CD4-positive, alpha-beta T cell (primary cell): ENCODE data around the gene ZC3H10. TPM values are rescaled to one million over a fixed set of nuclear protein-coding genes. Genes with fewer than 3 reads are reported as not detected.
"Not testable (repeated sequence)": the region's sequence is repeated elsewhere in the genome, so short reads cannot be mapped to it uniquely, and the experiment has no call there.

Experiments used
- ATAC-seq: fragments of 200-7000 bp; cut with Tn5 transposase; one replicate; pipeline ENCODE4 v1.10.0; 2022; ENCODE audit warnings: mild to moderate bottlenecking; ENCODE audit not compliant: poor library complexity
- CTCF ChIA-PET: fragments of 350-600 bp; sonication (Branson Sonifier 250); formaldehyde crosslinking; loops from one replicate; lab custom pipeline; 2021; ENCODE audit warnings: antibody characterized with exemption, inconsistent platforms; lab: Charles Lee
- POLR2A ChIA-PET: fragments of 350-600 bp; sonication (Branson Sonifier 250); formaldehyde crosslinking; loops from one replicate; lab custom pipeline; 2021; ENCODE audit warnings: antibody characterized with exemption, inconsistent platforms; lab: Charles Lee
- DNase-seq, 14 experiments: peaks; one replicate each; pipeline ENCODE4 v3.0.0-alpha.2; 2013 to 2020; ENCODE audit warnings: mixed read lengths in 2 of 14
- H3K27ac ChIP-seq, 2 donors: one replicate each; pipeline versions ENCODE4 v1.5.1 to v1.7.0; 2013; ENCODE audit warnings: low read length in 2 of 2, low read depth in 1 of 2, mild to moderate bottlenecking in 1 of 2
- H3K27me3 ChIP-seq, 2 experiments: 1 replicate in 1 of 2; 2 replicates in 1 of 2; pipeline versions ENCODE4 v1.6.1 to v1.7.0; 2013; ENCODE audit warnings: low read length in 2 of 2, control low read depth in 1 of 2, mild to moderate bottlenecking in 1 of 2, moderate library complexity in 1 of 2; ENCODE audit not compliant: insufficient read depth in 2 of 2, control insufficient read depth in 1 of 2
- H3K36me3 ChIP-seq: one replicate; pipeline ENCODE4 v1.6.1; 2013; ENCODE audit warnings: low read length, control low read depth; ENCODE audit not compliant: insufficient read depth
- H3K4me1 ChIP-seq: one replicate; pipeline ENCODE4 v1.6.1; 2013; ENCODE audit warnings: low read length, control low read depth; ENCODE audit not compliant: insufficient read depth
- H3K4me3 ChIP-seq: one replicate; pipeline ENCODE4 v1.5.1; 2013; ENCODE audit warnings: mild to moderate bottlenecking, low read length, moderate library complexity
- H3K9me3 ChIP-seq, 2 experiments: 1 replicate in 1 of 2; 2 replicates in 1 of 2; pipeline versions ENCODE4 v1.6.1 to v1.7.0; 2013; ENCODE audit warnings: low read length in 2 of 2, mild to moderate bottlenecking in 2 of 2, control low read depth in 1 of 2, moderate library complexity in 1 of 2; ENCODE audit not compliant: control insufficient read depth in 1 of 2, insufficient read depth in 1 of 2
- H3K27ac Mint-ChIP-seq: one replicate; pipeline ENCODE4 v1.8.0; 2020; ENCODE audit warnings: mixed read lengths
- H3K27me3 Mint-ChIP-seq: one replicate; pipeline ENCODE4 v1.8.0; 2021; ENCODE audit warnings: mixed read lengths
- H3K36me3 Mint-ChIP-seq: one replicate; pipeline ENCODE4 v1.8.0; 2021; ENCODE audit warnings: low read depth, mixed read lengths
- H3K4me1 Mint-ChIP-seq: one replicate; pipeline ENCODE4 v1.8.0; 2021; ENCODE audit warnings: low read depth, mixed read lengths
- H3K4me3 Mint-ChIP-seq: one replicate; pipeline ENCODE4 v1.8.0; 2020; ENCODE audit warnings: mild to moderate bottlenecking, mixed read lengths
- H3K9me3 Mint-ChIP-seq: one replicate; pipeline ENCODE4 v1.8.0; 2020; ENCODE audit warnings: mixed read lengths
- intact Hi-C, 2 experiments: fragments of 100-400 bp; cut with DNase I in 1 of 2; cut with micrococcal nuclease in 1 of 2; formaldehyde crosslinking; loops; one replicate each; pipeline versions ENCODE4 v1.15.1 to v1.9.0; 2023 to 2025; cut with DNase I, micrococcal nuclease
- total RNA-seq, 174 experiments: library from RNA in 2 of 174; stranded (reverse) in 2 of 174; gene quantifications; one replicate each; pipeline ENCODE4 v1.2.3 and lab custom pipeline; 2021 to 2026
- TF ChIP-seq, protein P1 (sequence below): fragments of 200-600 bp; IDR thresholded peaks from one replicate; pipeline ENCODE4 v1.8.0; 2022; ENCODE audit warnings: antibody characterized with exemption, mild to moderate bottlenecking

ZC3H10 gene
- total RNA-seq, 2 experiments from 2014 or later: 6.3 to 8.9 TPM

DNA sequence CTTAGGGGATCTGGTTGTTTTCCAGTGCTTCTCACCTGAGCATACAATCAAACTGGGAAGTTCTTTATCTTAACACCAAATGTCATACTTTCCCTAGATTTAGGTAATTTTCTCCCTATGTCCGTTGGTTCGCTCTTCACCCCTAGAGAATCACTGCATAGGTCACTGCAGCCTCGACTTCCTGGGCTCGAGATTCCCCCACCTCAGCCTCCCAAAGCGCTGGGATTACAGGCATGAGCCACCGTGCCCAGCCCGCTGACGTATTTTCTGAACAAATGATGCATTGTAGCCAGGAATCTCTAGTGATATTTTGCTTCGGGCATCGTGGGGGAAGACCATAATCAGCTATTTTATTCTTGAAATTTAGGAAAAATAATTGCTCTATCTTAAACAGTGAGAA is 2.7 kb upstream of the ZC3H10 start:
- H3K36me3 ChIP-seq: peaks cover 36% of the 10 kb centered on the region
- no peaks in the 10 kb centered on the region for H3K9me3 Mint-ChIP-seq
- peak overlapping the region; percentile 97 for H3K4me3 Mint-ChIP-seq
- H3K4me1 ChIP-seq: peaks cover 35% of the 10 kb centered on the region
- peak overlapping the region; percentile 94 for H3K27ac Mint-ChIP-seq
- H3K27me3 Mint-ChIP-seq: no peaks in the 10 kb centered on the region
- peak overlapping the region; percentile 73 for H3K4me3 ChIP-seq
- H3K36me3 Mint-ChIP-seq: peaks cover 69% of the 10 kb centered on the region
- H3K27me3 ChIP-seq: no peaks in the 10 kb centered on the region
- H3K9me3 ChIP-seq: no peaks in the 10 kb centered on the region
- CTCF ChIA-PET: interaction anchor here (0.9 to 3.5 kb wide), 3 partner anchors 11 to 68 kb away, joined by 3 to 19 read pairs (median 4); no protein-coding TSS in a partner anchor
- intact Hi-C loops: loop anchor here (5.0 to 10.0 kb wide), 3 partner anchors 37 to 479 kb away; partner anchors contain the start of genes PYM1 (in 2 of the 2) and MYL6B (in 1 of the 2)
- DNase-seq (no peak), ATAC-seq (no peak)
- peaks cover 28% of the 10 kb centered on the region for H3K4me1 Mint-ChIP-seq
- TF ChIP-seq, protein P1, sequence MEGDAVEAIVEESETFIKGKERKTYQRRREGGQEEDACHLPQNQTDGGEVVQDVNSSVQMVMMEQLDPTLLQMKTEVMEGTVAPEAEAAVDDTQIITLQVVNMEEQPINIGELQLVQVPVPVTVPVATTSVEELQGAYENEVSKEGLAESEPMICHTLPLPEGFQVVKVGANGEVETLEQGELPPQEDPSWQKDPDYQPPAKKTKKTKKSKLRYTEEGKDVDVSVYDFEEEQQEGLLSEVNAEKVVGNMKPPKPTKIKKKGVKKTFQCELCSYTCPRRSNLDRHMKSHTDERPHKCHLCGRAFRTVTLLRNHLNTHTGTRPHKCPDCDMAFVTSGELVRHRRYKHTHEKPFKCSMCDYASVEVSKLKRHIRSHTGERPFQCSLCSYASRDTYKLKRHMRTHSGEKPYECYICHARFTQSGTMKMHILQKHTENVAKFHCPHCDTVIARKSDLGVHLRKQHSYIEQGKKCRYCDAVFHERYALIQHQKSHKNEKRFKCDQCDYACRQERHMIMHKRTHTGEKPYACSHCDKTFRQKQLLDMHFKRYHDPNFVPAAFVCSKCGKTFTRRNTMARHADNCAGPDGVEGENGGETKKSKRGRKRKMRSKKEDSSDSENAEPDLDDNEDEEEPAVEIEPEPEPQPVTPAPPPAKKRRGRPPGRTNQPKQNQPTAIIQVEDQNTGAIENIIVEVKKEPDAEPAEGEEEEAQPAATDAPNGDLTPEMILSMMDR: no peak
- peak overlapping the region; percentile 75 to 90 for H3K27ac ChIP-seq
- POLR2A ChIA-PET: interaction anchor here (0.7 to 6.1 kb wide), 9 partner anchors 8 to 386 kb away, joined by 3 to 233 read pairs (median 22); partner anchors contain the start of genes ESYT1, PA2G4 and RAB5B

DNA sequence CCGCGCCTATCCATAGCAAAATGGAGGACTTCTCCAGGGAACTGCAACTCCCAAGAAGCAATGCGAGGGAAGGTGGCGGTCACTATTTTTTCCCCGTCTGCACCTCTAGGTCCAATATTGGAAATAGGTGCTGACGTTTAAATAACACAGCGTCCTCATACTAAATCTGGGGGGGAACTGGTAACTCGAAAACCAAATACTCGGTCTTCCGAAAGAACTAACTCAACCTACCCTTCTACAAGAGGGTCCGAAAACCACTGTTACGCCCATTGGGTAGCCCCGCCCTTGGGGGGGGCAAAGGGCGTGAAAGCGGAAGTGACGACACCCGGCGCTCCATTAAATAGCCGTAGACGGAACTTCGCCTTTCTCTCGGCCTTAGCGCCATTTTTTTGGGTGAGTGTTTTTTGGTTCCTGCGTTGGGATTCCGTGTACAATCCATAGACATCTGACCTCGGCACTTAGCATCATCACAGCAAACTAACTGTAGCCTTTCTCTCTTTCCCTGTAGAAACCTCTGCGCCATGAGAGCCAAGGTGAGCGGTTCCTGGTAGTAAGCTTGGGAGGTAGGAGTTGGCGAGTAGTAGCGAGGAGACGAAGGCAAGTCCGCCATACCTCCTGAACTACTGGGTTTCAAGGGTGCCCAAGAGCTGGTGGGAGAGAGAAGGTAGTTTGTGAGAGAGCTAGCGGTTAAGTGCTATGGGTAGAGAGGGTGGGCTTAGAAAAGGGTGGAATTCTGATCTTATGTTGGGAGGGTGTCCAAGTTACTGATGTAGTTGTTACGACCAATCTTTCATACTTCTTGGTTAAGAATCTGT is 1.6 kb upstream of the ZC3H10 start, which contains the start of gene RPL41:
TSS of gene RPL41 (plus strand) at position 367 of the 815 bp plus-strand sequence.
- peaks cover 63% of the 10 kb centered on the region for H3K36me3 Mint-ChIP-seq
- H3K4me3 ChIP-seq: peak within 1 kb of the TSS; percentile 73

DNA sequence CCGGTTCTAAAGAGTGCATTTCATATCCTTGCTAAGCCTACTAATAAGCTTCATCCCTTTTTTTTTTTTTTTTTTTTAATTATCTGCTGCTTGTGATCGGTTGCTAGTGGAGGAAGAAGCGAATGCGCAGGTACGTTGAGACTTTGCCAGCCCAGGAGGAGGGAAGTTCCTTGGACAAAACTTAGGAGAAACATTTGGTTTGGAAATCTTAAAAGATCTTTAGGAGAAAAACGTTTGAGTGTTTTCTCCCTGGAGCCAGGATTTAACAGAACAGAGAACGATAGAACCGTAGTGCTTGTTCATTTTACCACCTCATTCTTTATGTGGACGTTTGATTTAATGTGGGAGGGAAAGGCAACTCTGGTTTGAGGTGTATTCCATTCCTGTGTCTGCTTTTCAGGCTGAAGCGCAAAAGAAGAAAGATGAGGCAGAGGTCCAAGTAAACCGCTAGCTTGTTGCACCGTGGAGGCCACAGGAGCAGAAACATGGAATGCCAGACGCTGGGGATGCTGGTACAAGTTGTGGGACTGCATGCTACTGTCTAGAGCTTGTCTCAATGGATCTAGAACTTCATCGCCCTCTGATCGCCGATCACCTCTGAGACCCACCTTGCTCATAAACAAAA is 872 bp upstream of the ZC3H10 start:
- peak in 2 of 14 experiments; percentile 32 to 42 for DNase-seq
- H3K36me3 Mint-ChIP-seq: peaks cover 58% of the 10 kb centered on the region
- Histone ChIP-seq H3K4me3 (peak overlapping the region; percentile 73), H3K4me1 (peaks cover 35% of the 10 kb centered on the region), H3K27ac (peak overlapping the region; percentile 75 to 90), H3K36me3 (peaks cover 35% of the 10 kb centered on the region)
- ChIA-PET POLR2A (interaction anchor here (0.6 to 6.1 kb wide), 36 partner anchors 8 to 1135 kb away, joined by 3 to 233 read pairs (median 8); partner anchors contain the start of genes ANKRD52, CD63, CNPY2 and COQ10A), CTCF (interaction anchor here (0.8 to 5.0 kb wide), 13 partner anchors 9 to 379 kb away, joined by 3 to 76 read pairs (median 7); partner anchors contain the start of genes CNPY2, ESYT1, PA2G4 and RNF41)
- peak overlapping the region; percentile 97 for H3K4me3 Mint-ChIP-seq
- peaks cover 28% of the 10 kb centered on the region for H3K4me1 Mint-ChIP-seq
- intact Hi-C loops: loop anchor here (2.0 to 10.0 kb wide), 4 partner anchors 35 to 478 kb away; partner anchors contain the start of genes PYM1 (in 2 of the 2), MYL6B (in 1 of the 2) and RPS26 (in 1 of the 2)
- not testable (repeated sequence) for H3K27me3 Mint-ChIP-seq, H3K27me3 ChIP-seq, ATAC-seq, H3K9me3 ChIP-seq, H3K9me3 Mint-ChIP-seq
- peak overlapping the region; percentile 94 for H3K27ac Mint-ChIP-seq

More for the DNA sequence above, 1.6 kb upstream of the ZC3H10 start, which contains the start of gene RPL41:
- DNase-seq (peak; percentile 90 to 97 (median 94)), ATAC-seq (peak; percentile 50)
- TF ChIP-seq, protein P1: no peak
- Histone ChIP-seq H3K27me3 (no peaks in the 10 kb centered on the region), H3K36me3 (peaks cover 35% of the 10 kb centered on the region), H3K9me3 (no peaks in the 10 kb centered on the region), H3K27ac (peak within 1 kb of the TSS; percentile 75 to 90), H3K4me1 (peaks cover 35% of the 10 kb centered on the region)
- peaks cover 28% of the 10 kb centered on the region for H3K4me1 Mint-ChIP-seq
- H3K27me3 Mint-ChIP-seq: no peaks in the 10 kb centered on the region
- no peaks in the 10 kb centered on the region for H3K9me3 Mint-ChIP-seq
- peak within 1 kb of the TSS; percentile 97 for H3K4me3 Mint-ChIP-seq
- CTCF ChIA-PET: interaction anchor here (0.8 to 5.0 kb wide), 7 partner anchors 10 to 105 kb away, joined by 3 to 76 read pairs (median 16); partner anchors contain the start of genes ESYT1, RNF41 and SMARCC2
- intact Hi-C loops: loop anchor here (1.0 to 10.0 kb wide), 5 partner anchors 12 to 478 kb away; partner anchors contain the start of genes PA2G4 (in 2 of the 2), PYM1 (in 2 of the 2), MYL6B (in 1 of the 2) and RPS26 (in 1 of the 2)
- POLR2A ChIA-PET: interaction anchor here (0.6 to 6.1 kb wide), 37 partner anchors 8 to 1794 kb away, joined by 3 to 233 read pairs (median 6); partner anchors contain the start of genes CD63, CNPY2, COQ10A and DGKA
- peak within 1 kb of the TSS; percentile 94 for H3K27ac Mint-ChIP-seq
